HepG2 (cell line): ENCODE measurements around the gene SMTN.

Experiments used
- ATF7 ChIP-seq, 2 experiments: fragments of 450-650 bp in 1 of 2; sonication (generic) in 1 of 2; formaldehyde crosslinking in 1 of 2; IDR thresholded peaks; 2 replicates each; pipeline versions ENCODE4 v1.4.0 to v1.6.1; 2016 to 2020; ENCODE audit warnings: antibody characterized with exemption in 1 of 2, mild to moderate bottlenecking in 1 of 2, missing genetic modification reagents in 1 of 2
- CEBPB ChIP-seq: IDR thresholded peaks from 2 replicates; pipeline ENCODE4 v1.6.1; 2011; ENCODE audit warnings: low read depth, low read length, improper control_type of control experiment, borderline replicate concordance
- HINFP ChIP-seq: sonication (generic); formaldehyde crosslinking; IDR thresholded peaks from 2 replicates; pipeline ENCODE4 v1.4.0; 2020; ENCODE audit warnings: low read depth, mild to moderate bottlenecking, missing genetic modification reagents
- HOXA3 ChIP-seq: sonication (generic); formaldehyde crosslinking; IDR thresholded peaks from 2 replicates; pipeline ENCODE4 v1.5.0; 2020; ENCODE audit warnings: missing genetic modification reagents
- POLR2A ChIP-seq, 2 experiments: IDR thresholded peaks; 2 replicates each; pipeline ENCODE4 v1.6.1; 2011; ENCODE audit warnings: low read depth in 2 of 2, low read length in 2 of 2, mild to moderate bottlenecking in 1 of 2, moderate library complexity in 1 of 2; ENCODE audit not compliant: insufficient read depth in 1 of 2
- POLR2AphosphoS2 ChIP-seq: IDR thresholded peaks from 2 replicates; pipeline ENCODE4 v1.6.1; 2011; ENCODE audit warnings: low read depth, low read length, improper control_type of control experiment
- SIX4 ChIP-seq: sonication (generic); formaldehyde crosslinking; IDR thresholded peaks from 2 replicates; pipeline ENCODE4 v1.4.0; 2020; ENCODE audit warnings: missing genetic modification reagents
- SMARCE1 ChIP-seq: fragments of 450-650 bp; IDR thresholded peaks from 2 replicates; pipeline ENCODE4 v1.6.1; 2017; ENCODE audit warnings: borderline replicate concordance
- SNAI1 ChIP-seq: sonication (generic); formaldehyde crosslinking; IDR thresholded peaks from 2 replicates; pipeline ENCODE4 v1.5.0; 2020; ENCODE audit warnings: mild to moderate bottlenecking, missing genetic modification reagents, borderline replicate concordance
- SOX13 ChIP-seq, 3 experiments: fragments of 450-650 bp in 1 of 3; sonication (generic) in 1 of 3; formaldehyde crosslinking in 1 of 3; IDR thresholded peaks in 2 of 3; conservative IDR thresholded peaks in 1 of 3; 2 replicates each; pipeline versions ENCODE4 v1.5.0 to v1.6.1; 2016 to 2020; ENCODE audit warnings: antibody characterized with exemption in 1 of 3, mild to moderate bottlenecking in 1 of 3, missing compliant biosample characterization in 1 of 3, missing genetic modification reagents in 1 of 3, moderate library complexity in 1 of 3
- TRIM24 ChIP-seq: sonication (generic); formaldehyde crosslinking; IDR thresholded peaks from 2 replicates; pipeline ENCODE4 v1.8.0; 2022; ENCODE audit warnings: mild to moderate bottlenecking, missing genetic modification reagents
- ZHX1 ChIP-seq: sonication (generic); formaldehyde crosslinking; IDR thresholded peaks from 2 replicates; pipeline ENCODE4 v1.8.1; 2022; ENCODE audit warnings: low read depth, mild to moderate bottlenecking, missing genetic modification reagents
- ZNF124 ChIP-seq: sonication (generic); formaldehyde crosslinking; IDR thresholded peaks from 2 replicates; pipeline ENCODE4 v1.4.0; 2020; ENCODE audit warnings: missing genetic modification reagents
- ZNF24 ChIP-seq: fragments of 450-650 bp; IDR thresholded peaks from 2 replicates; pipeline ENCODE4 v1.6.1; 2017; ENCODE audit warnings: antibody characterized with exemption, mild to moderate bottlenecking

- TF ChIP-seq SMARCE1 (no peak), POLR2AphosphoS2 (no peak), CEBPB (no peak), ZNF124 (no peak), POLR2A (IDR thresholded peaks at IDR 0.05; ENCODE audit: insufficient read depth in 1 of 2, low read depth in 2 of 2, low read length in 2 of 2) (no peak), SNAI1 (no peak), SIX4 (CRISPR knock-in tag) (no peak), SOX13 (IDR thresholded peaks at IDR 0.05) (no peak), SOX13 (CRISPR knock-in tag; conservative IDR thresholded peaks at IDR 0.05 in 1 of 2, IDR thresholded peaks at IDR 0.05 in 1 of 2) (no peak), ATF7 (IDR thresholded peaks at IDR 0.05) (no peak), ATF7 (CRISPR knock-in tag; IDR thresholded peaks at IDR 0.05) (no peak), ZNF24 (no peak), HINFP (CRISPR knock-in tag) (no peak), HOXA3 (no peak; the same call in 1 of the 2 replicates), TRIM24 (no peak), ZHX1 (CRISPR knock-in tag) (no peak)
Measured at GRCh38 chr22:31148953-31149627, 68.0 kb downstream of the SMTN start.
